ENCODE results near the gene NAV3. TPM values are rescaled to one million over a fixed set of nuclear protein-coding genes. Genes with fewer than 3 reads are reported as not detected.

NAV3 gene
- total and polyA plus RNA-seq, 2 donors = 1.4 to 5.4 TPM

GRCh38 chr12:77796775-77797174, 33.9 kb upstream of the NAV3 start:
- H3K27ac ChIP-seq (ENCODE audit: low read depth in 1 of 2, low read length in 1 of 2) = no peak overlapping the region
- no peaks in the 10 kb centered on the region for H3K9me3 ChIP-seq (ENCODE audit: control insufficient read depth in 2 of 2, insufficient read depth in 1 of 2, low read length in 1 of 2)
- H3K27me3 ChIP-seq (ENCODE audit: control insufficient read depth in 2 of 2, insufficient read depth in 1 of 2, low read length in 1 of 2) = no peaks in the 10 kb centered on the region
- DNase-seq (ENCODE audit: low read depth in 6 of 9, low spot score in 9 of 9) = no peak
- H3K36me3 ChIP-seq (ENCODE audit: control insufficient read depth in 2 of 2, insufficient read depth in 2 of 2, low read length in 1 of 2) = no peaks in the 10 kb centered on the region
- H3K4me3 ChIP-seq (ENCODE audit: low read length in 2 of 2) = no peak overlapping the region
- WGBS = 87% methylated on average over 1 of the region's 1 CpG
- no peaks in the 10 kb centered on the region for H3K4me1 ChIP-seq (ENCODE audit: control insufficient read depth in 2 of 2, insufficient read depth in 2 of 2, low read length in 2 of 2)

DNA sequence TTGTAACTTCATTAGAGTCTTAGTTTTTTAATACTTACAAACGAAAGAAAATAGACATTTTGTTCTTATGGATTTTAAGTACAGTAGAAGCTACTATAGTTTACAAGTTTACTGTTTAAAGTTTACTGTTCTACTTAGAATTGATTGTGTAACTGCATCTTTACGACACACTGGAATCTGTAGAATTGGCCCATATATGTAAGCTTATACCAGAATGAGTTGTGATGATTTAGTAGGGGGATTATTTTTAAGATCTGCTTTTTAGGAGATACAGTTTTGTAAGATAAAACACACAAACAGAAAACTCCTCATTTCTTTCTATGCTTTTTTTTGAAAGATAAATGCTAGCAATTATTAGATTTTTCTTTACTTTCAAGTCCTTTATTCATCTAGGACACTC, 30.2 kb upstream of the NAV3 start:
- no peak for DNase-seq (ENCODE audit: low read depth in 6 of 9, low spot score in 9 of 9)
- H3K27ac ChIP-seq (ENCODE audit: low read depth in 1 of 2, low read length in 1 of 2) = no peak overlapping the region
- H3K27me3 ChIP-seq (ENCODE audit: control insufficient read depth in 2 of 2, insufficient read depth in 1 of 2, low read length in 1 of 2) = no peaks in the 10 kb centered on the region
- no peaks in the 10 kb centered on the region for H3K9me3 ChIP-seq (ENCODE audit: control insufficient read depth in 2 of 2, insufficient read depth in 1 of 2, low read length in 1 of 2)
- 91% methylated on average over 2 of the region's 2 CpGs for WGBS
- H3K4me1 ChIP-seq (ENCODE audit: control insufficient read depth in 2 of 2, insufficient read depth in 2 of 2, low read length in 2 of 2) = no peaks in the 10 kb centered on the region
- no peaks in the 10 kb centered on the region for H3K36me3 ChIP-seq (ENCODE audit: control insufficient read depth in 2 of 2, insufficient read depth in 2 of 2, low read length in 1 of 2)
- H3K4me3 ChIP-seq (ENCODE audit: low read length in 2 of 2) = no peak overlapping the region

GRCh38 chr12:77808534-77808933, 22.2 kb upstream of the NAV3 start:
- no peaks in the 10 kb centered on the region for H3K27me3 ChIP-seq (ENCODE audit: control insufficient read depth in 2 of 2, insufficient read depth in 1 of 2, low read length in 1 of 2)
- no peak overlapping the region for H3K4me3 ChIP-seq (ENCODE audit: low read length in 2 of 2)
- no peak for DNase-seq (ENCODE audit: low read depth in 6 of 9, low spot score in 9 of 9)
- WGBS = 85% methylated on average over 9 of the region's 9 CpGs
- H3K36me3 ChIP-seq (ENCODE audit: control insufficient read depth in 2 of 2, insufficient read depth in 2 of 2, low read length in 1 of 2) = no peaks in the 10 kb centered on the region
- H3K9me3 ChIP-seq (ENCODE audit: control insufficient read depth in 2 of 2, insufficient read depth in 1 of 2, low read length in 1 of 2) = no peaks in the 10 kb centered on the region
- H3K27ac ChIP-seq (ENCODE audit: low read depth in 1 of 2, low read length in 1 of 2) = no peak overlapping the region
- no peaks in the 10 kb centered on the region for H3K4me1 ChIP-seq (ENCODE audit: control insufficient read depth in 2 of 2, insufficient read depth in 2 of 2, low read length in 2 of 2)

- no peaks in the 10 kb centered on the region for H3K27me3 ChIP-seq (ENCODE audit: control insufficient read depth in 2 of 2, insufficient read depth in 1 of 2, low read length in 1 of 2)
- H3K27ac ChIP-seq (ENCODE audit: low read depth in 1 of 2, low read length in 1 of 2) = no peak overlapping the region
- no peaks in the 10 kb centered on the region for H3K9me3 ChIP-seq (ENCODE audit: control insufficient read depth in 2 of 2, insufficient read depth in 1 of 2, low read length in 1 of 2)
- H3K4me3 ChIP-seq (ENCODE audit: low read length in 2 of 2) = no peak overlapping the region
- no peaks in the 10 kb centered on the region for H3K4me1 ChIP-seq (ENCODE audit: control insufficient read depth in 2 of 2, insufficient read depth in 2 of 2, low read length in 2 of 2)
- 96% methylated on average over 2 of the region's 2 CpGs for WGBS
- DNase-seq (ENCODE audit: low read depth in 6 of 9, low spot score in 9 of 9) = no peak
- no peaks in the 10 kb centered on the region for H3K36me3 ChIP-seq (ENCODE audit: control insufficient read depth in 2 of 2, insufficient read depth in 2 of 2, low read length in 1 of 2)
These were observed 17.1 kb upstream of the NAV3 start for GRCh38 chr12:77813558-77813957.

DNA sequence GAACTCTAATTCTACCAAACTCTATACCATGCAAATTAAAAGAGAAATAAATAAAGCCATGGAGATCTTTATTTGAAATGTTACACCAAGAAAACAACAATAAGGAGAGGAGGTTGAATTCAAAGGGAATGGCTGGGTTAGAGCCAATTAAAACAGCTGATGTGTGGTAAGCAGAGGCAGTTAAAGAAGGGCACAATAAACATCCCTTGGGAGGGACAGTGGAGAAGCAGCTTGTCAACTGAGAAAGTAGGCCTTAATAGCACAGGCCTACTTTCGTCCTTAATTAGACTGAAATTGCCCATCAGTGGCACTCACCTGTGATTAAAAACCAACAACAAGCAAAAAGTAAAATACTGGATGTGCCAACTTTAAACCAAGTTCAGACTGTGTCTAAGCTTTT, 16.3 kb upstream of the NAV3 start:
- H3K9me3 ChIP-seq (ENCODE audit: control insufficient read depth in 2 of 2, insufficient read depth in 1 of 2, low read length in 1 of 2) = no peaks in the 10 kb centered on the region
- no peak overlapping the region for H3K27ac ChIP-seq (ENCODE audit: low read depth in 1 of 2, low read length in 1 of 2)
- H3K36me3 ChIP-seq (ENCODE audit: control insufficient read depth in 2 of 2, insufficient read depth in 2 of 2, low read length in 1 of 2) = no peaks in the 10 kb centered on the region
- no peaks in the 10 kb centered on the region for H3K4me1 ChIP-seq (ENCODE audit: control insufficient read depth in 2 of 2, insufficient read depth in 2 of 2, low read length in 2 of 2)
- no peak overlapping the region for H3K4me3 ChIP-seq (ENCODE audit: low read length in 2 of 2)
- no peak for DNase-seq (ENCODE audit: low read depth in 6 of 9, low spot score in 9 of 9)
- H3K27me3 ChIP-seq (ENCODE audit: control insufficient read depth in 2 of 2, insufficient read depth in 1 of 2, low read length in 1 of 2) = no peaks in the 10 kb centered on the region
- WGBS = 92% methylated on average over 1 of the region's 1 CpG

- H3K9me3 ChIP-seq (ENCODE audit: control insufficient read depth in 2 of 2, insufficient read depth in 1 of 2, low read length in 1 of 2) = no peaks in the 10 kb centered on the region
- DNase-seq (ENCODE audit: low read depth in 6 of 9, low spot score in 9 of 9) = no peak
These were observed 14.5 kb upstream of the NAV3 start for GRCh38 chr12:77816196-77816595.

DNA sequence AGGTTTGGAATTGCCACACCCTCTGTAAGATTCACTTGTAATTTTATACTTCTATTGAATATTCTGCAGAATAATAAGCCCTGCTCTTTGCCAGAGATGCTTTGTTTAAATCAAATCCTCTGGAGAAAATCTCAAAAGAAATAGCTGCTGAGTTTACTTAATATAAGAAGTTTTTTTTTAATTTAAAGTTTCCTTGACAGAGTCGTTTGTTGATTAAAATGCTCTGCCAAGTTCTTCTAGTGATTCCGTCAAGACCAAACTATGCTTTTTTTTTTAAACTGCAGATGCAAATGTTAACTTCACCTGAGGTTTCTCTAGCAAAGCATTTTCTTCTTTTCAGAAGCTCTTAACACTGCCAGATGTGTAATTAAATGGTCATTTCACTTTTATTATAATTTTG, 13.4 kb upstream of the NAV3 start:
- 85% methylated on average over 2 of the region's 2 CpGs for WGBS
- DNase-seq (ENCODE audit: low read depth in 6 of 9, low spot score in 9 of 9) = no peak

More at GRCh38 chr12:77816196-77816595, 14.5 kb upstream of the NAV3 start:
- Histone ChIP-seq H3K27me3 (ENCODE audit: control insufficient read depth in 2 of 2, insufficient read depth in 1 of 2, low read length in 1 of 2) (no peaks in the 10 kb centered on the region), H3K4me3 (ENCODE audit: low read length in 2 of 2) (no peak overlapping the region), H3K4me1 (ENCODE audit: control insufficient read depth in 2 of 2, insufficient read depth in 2 of 2, low read length in 2 of 2) (no peaks in the 10 kb centered on the region), H3K36me3 (ENCODE audit: control insufficient read depth in 2 of 2, insufficient read depth in 2 of 2, low read length in 1 of 2) (no peaks in the 10 kb centered on the region), H3K27ac (ENCODE audit: low read depth in 1 of 2, low read length in 1 of 2) (no peak overlapping the region)

DNA sequence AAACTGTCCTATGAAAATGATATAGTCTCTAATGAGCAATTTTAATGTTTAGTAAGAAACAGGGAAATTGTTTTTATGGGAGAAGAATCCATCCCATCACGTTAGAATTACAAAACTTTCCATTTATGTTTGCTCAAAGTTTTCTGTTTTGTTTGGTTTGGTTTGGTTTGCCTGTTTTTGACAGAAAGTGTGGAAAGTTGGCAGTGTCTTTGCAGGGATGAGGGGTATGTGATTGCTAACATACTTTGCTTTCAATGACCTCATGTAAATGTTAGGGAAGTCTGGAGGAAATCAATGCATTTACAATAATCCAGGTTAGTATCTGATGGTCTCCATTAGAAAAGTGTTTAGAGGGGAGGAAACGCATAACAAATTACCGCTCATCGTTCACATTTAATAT, 12.3 kb upstream of the NAV3 start:
- H3K36me3 ChIP-seq (ENCODE audit: control insufficient read depth in 2 of 2, insufficient read depth in 2 of 2, low read length in 1 of 2) = no peaks in the 10 kb centered on the region
- DNase-seq (ENCODE audit: low read depth in 6 of 9, low spot score in 9 of 9) = no peak
- WGBS = 92% methylated on average over 4 of the region's 4 CpGs
- H3K4me3 ChIP-seq (ENCODE audit: low read length in 2 of 2) = no peak overlapping the region
- H3K27me3 ChIP-seq (ENCODE audit: control insufficient read depth in 2 of 2, insufficient read depth in 1 of 2, low read length in 1 of 2) = no peaks in the 10 kb centered on the region
- H3K27ac ChIP-seq (ENCODE audit: low read depth in 1 of 2, low read length in 1 of 2) = no peak overlapping the region
- H3K9me3 ChIP-seq (ENCODE audit: control insufficient read depth in 2 of 2, insufficient read depth in 1 of 2, low read length in 1 of 2) = no peaks in the 10 kb centered on the region
- no peaks in the 10 kb centered on the region for H3K4me1 ChIP-seq (ENCODE audit: control insufficient read depth in 2 of 2, insufficient read depth in 2 of 2, low read length in 2 of 2)

More for the DNA sequence above, 13.4 kb upstream of the NAV3 start:
- no peaks in the 10 kb centered on the region for H3K36me3 ChIP-seq (ENCODE audit: control insufficient read depth in 2 of 2, insufficient read depth in 2 of 2, low read length in 1 of 2)
- H3K4me3 ChIP-seq (ENCODE audit: low read length in 2 of 2) = no peak overlapping the region
- no peaks in the 10 kb centered on the region for H3K4me1 ChIP-seq (ENCODE audit: control insufficient read depth in 2 of 2, insufficient read depth in 2 of 2, low read length in 2 of 2)
- no peaks in the 10 kb centered on the region for H3K27me3 ChIP-seq (ENCODE audit: control insufficient read depth in 2 of 2, insufficient read depth in 1 of 2, low read length in 1 of 2)
- no peaks in the 10 kb centered on the region for H3K9me3 ChIP-seq (ENCODE audit: control insufficient read depth in 2 of 2, insufficient read depth in 1 of 2, low read length in 1 of 2)
- H3K27ac ChIP-seq (ENCODE audit: low read depth in 1 of 2, low read length in 1 of 2) = no peak overlapping the region

DNA sequence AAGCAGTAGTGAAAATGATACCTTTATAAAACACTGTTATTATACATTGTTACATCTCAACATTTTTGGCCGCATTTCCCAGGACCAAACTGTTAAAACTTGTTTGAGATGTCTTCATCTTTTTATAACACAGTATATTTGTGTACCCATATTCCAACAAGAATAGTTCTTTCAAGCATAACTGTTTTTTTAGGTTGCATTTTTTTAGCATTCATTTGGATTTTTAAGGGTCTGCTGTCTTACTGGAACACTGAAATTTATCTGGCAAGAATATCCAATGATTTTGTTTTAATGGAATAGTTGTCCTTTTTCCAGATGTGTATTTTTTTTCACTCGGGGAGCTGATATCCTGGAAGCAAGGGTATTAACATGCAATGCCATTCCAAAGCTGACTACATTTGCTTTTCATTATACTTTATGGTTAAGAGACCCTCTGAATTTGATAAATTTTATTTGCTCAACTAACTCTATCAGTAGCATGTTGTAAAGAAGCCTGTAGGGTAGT, 8.9 kb upstream of the NAV3 start:
- Histone ChIP-seq H3K4me1 (ENCODE audit: control insufficient read depth in 2 of 2, insufficient read depth in 2 of 2, low read length in 2 of 2) (no peaks in the 10 kb centered on the region), H3K4me3 (ENCODE audit: low read length in 2 of 2) (no peak overlapping the region), H3K9me3 (ENCODE audit: control insufficient read depth in 2 of 2, insufficient read depth in 1 of 2, low read length in 1 of 2) (no peaks in the 10 kb centered on the region), H3K36me3 (ENCODE audit: control insufficient read depth in 2 of 2, insufficient read depth in 2 of 2, low read length in 1 of 2) (no peaks in the 10 kb centered on the region), H3K27me3 (ENCODE audit: control insufficient read depth in 2 of 2, insufficient read depth in 1 of 2, low read length in 1 of 2) (no peaks in the 10 kb centered on the region), H3K27ac (ENCODE audit: low read depth in 1 of 2, low read length in 1 of 2) (no peak overlapping the region)
- DNase-seq (ENCODE audit: low read depth in 6 of 9, low spot score in 9 of 9) = no peak
- WGBS = 93% methylated on average over 2 of the region's 2 CpGs

GRCh38 chr12:77833329-77833728, 2.6 kb downstream of the NAV3 start:
- H3K27ac ChIP-seq (ENCODE audit: low read depth in 1 of 2, low read length in 1 of 2) = no peak overlapping the region
- H3K9me3 ChIP-seq (ENCODE audit: control insufficient read depth in 2 of 2, insufficient read depth in 1 of 2, low read length in 1 of 2) = no peaks in the 10 kb centered on the region
- no peaks in the 10 kb centered on the region for H3K36me3 ChIP-seq (ENCODE audit: control insufficient read depth in 2 of 2, insufficient read depth in 2 of 2, low read length in 1 of 2)
- H3K4me1 ChIP-seq (ENCODE audit: control insufficient read depth in 2 of 2, insufficient read depth in 2 of 2, low read length in 2 of 2) = no peaks in the 10 kb centered on the region
- no peaks in the 10 kb centered on the region for H3K27me3 ChIP-seq (ENCODE audit: control insufficient read depth in 2 of 2, insufficient read depth in 1 of 2, low read length in 1 of 2)
- DNase-seq (ENCODE audit: low read depth in 6 of 9, low spot score in 9 of 9) = no peak
- no peak overlapping the region for H3K4me3 ChIP-seq (ENCODE audit: low read length in 2 of 2)
- 86% methylated on average over 9 of the region's 9 CpGs for WGBS

Data from thymus (tissue), 11 donors.